Measurements from ENCODE around the gene CCDC17. TPM values are rescaled to one million over a fixed set of nuclear protein-coding genes. Genes with fewer than 3 reads are reported as not detected.
A peak's percentile ranks its signal among the peaks of the same experiment; 100 is the strongest.

The CCDC17 gene
- total RNA-seq (ENCODE audit: low replicate concordance): 2.0 and 3.6 TPM in 2 replicates
- long read RNA-seq: 0 reads

- Mint-ChIP-seq H3K4me3 (no peak within 1 kb of the TSS), H3K27me3 (no peaks in the 10 kb centered on the region), H3K36me3 (peaks cover 17% of the 10 kb centered on the region), H3K9me3 (no peaks in the 10 kb centered on the region), H3K27ac (peak within 1 kb of the TSS; percentile 46), H3K4me1 (ENCODE audit: unreplicated experiment) (no peaks in the 10 kb centered on the region)
- TF ChIP-seq, protein P1, sequence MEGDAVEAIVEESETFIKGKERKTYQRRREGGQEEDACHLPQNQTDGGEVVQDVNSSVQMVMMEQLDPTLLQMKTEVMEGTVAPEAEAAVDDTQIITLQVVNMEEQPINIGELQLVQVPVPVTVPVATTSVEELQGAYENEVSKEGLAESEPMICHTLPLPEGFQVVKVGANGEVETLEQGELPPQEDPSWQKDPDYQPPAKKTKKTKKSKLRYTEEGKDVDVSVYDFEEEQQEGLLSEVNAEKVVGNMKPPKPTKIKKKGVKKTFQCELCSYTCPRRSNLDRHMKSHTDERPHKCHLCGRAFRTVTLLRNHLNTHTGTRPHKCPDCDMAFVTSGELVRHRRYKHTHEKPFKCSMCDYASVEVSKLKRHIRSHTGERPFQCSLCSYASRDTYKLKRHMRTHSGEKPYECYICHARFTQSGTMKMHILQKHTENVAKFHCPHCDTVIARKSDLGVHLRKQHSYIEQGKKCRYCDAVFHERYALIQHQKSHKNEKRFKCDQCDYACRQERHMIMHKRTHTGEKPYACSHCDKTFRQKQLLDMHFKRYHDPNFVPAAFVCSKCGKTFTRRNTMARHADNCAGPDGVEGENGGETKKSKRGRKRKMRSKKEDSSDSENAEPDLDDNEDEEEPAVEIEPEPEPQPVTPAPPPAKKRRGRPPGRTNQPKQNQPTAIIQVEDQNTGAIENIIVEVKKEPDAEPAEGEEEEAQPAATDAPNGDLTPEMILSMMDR (conservative IDR thresholded peaks at IDR 0.05): no peak
- no peak for DNase-seq (ENCODE audit: extremely low spot score, unreplicated experiment)
These were observed at the start of gene CCDC17 for GRCh38 chr1:45623972-45624371. TSS of gene CCDC17 (minus strand) at chr1:45624054. CDS start at chr1:45623909, 145 bp downstream.

DNA sequence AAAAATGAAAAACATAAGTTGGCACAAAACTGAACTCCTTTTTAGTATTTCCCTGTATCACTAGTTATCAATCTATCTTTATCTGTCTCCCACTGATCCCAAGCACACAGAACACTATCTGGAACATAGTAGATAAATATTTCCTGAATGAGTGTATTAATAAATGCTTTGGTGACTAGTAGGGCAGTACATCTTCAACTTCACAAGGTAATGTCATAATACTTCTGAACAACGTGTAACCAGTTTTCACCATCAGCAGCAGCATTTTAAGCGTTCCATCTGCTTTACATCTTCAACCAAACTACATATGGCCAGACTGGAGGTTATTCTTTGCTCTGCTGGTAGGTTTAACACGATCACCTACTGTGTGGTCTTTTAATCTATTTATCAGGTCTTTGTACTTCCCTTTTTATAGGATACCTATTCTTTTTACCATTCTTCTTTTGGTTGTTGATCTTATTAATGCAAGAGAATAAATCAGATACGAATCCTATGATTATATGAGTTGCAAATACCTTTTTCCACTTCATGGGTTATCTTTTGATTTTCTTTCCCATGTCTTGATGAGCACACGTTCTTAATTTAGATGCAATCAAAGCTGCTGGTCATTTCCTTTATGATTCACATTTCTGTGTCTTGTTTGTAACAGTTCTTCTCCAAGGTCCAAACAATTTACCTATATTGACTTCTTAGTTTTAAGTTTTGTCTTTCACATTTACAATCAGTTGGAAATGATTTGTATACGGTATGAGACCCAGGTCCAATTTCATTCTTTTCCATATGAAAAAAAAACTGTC, 46.2 kb upstream of the CCDC17 start:
- Mint-ChIP-seq H3K4me1 (ENCODE audit: unreplicated experiment) (peaks cover 15% of the 10 kb centered on the region), H3K27me3 (no peaks in the 10 kb centered on the region), H3K36me3 (peaks cover 43% of the 10 kb centered on the region), H3K27ac (peak overlapping the region; percentile 12), H3K9me3 (no peaks in the 10 kb centered on the region), H3K4me3 (no peak overlapping the region)
- TF ChIP-seq, protein P1 (conservative IDR thresholded peaks at IDR 0.05): no peak
- DNase-seq (ENCODE audit: extremely low spot score, unreplicated experiment): no peak

DNA sequence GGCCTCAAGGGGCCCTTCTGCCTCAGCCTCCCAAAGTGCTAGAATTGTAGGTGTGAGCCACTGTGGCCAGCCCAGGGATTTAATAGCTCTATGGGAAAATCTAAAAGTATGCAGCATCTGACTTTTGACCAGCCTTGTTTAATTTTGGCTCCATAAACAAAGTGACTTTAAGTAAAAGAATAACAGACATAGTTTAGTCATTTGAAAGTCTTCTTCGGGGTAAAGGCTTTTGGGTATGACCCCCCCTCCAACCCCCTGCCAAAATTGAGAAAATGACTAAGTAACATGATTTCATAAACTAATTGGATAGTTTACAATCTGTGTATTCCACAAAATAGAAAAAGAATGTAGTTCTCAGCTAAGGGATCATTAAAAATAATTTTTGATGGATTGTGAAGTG, 45.5 kb upstream of the CCDC17 start:
- no peaks in the 10 kb centered on the region for H3K9me3 Mint-ChIP-seq
- TF ChIP-seq, protein P1 (conservative IDR thresholded peaks at IDR 0.05): no peak
- H3K4me3 Mint-ChIP-seq: no peak overlapping the region
- DNase-seq (ENCODE audit: extremely low spot score, unreplicated experiment): no peak
- H3K36me3 Mint-ChIP-seq: peaks cover 38% of the 10 kb centered on the region
- H3K4me1 Mint-ChIP-seq (ENCODE audit: unreplicated experiment): peaks cover 8% of the 10 kb centered on the region
- H3K27ac Mint-ChIP-seq: no peak overlapping the region
- H3K27me3 Mint-ChIP-seq: no peaks in the 10 kb centered on the region

GRCh38 chr1:45668526-45668925, 44.7 kb upstream of the CCDC17 start:
- Mint-ChIP-seq H3K27me3 (no peaks in the 10 kb centered on the region), H3K4me1 (ENCODE audit: unreplicated experiment) (peaks cover 7% of the 10 kb centered on the region), H3K27ac (no peak overlapping the region), H3K9me3 (no peaks in the 10 kb centered on the region), H3K36me3 (peaks cover 37% of the 10 kb centered on the region), H3K4me3 (no peak overlapping the region)
- TF ChIP-seq, protein P1 (conservative IDR thresholded peaks at IDR 0.05): no peak
- DNase-seq (ENCODE audit: extremely low spot score, unreplicated experiment): no peak

- Mint-ChIP-seq H3K27ac (no peak overlapping the region), H3K4me3 (no peak overlapping the region), H3K27me3 (no peaks in the 10 kb centered on the region), H3K36me3 (peaks cover 35% of the 10 kb centered on the region), H3K9me3 (no peaks in the 10 kb centered on the region), H3K4me1 (ENCODE audit: unreplicated experiment) (peaks cover 13% of the 10 kb centered on the region)
- TF ChIP-seq, protein P1 (conservative IDR thresholded peaks at IDR 0.05): no peak
- DNase-seq (ENCODE audit: extremely low spot score, unreplicated experiment): no peak
These were observed 43.7 kb upstream of the CCDC17 start for GRCh38 chr1:45667321-45668111.

All from type B pancreatic cell (in vitro differentiated cells).